Fibroblast of mammary gland (primary cell): ENCODE results near the gene CYP24A1.

Source experiments
- DNase-seq: peaks from one replicate; pipeline ENCODE4 v3.0.0-alpha.2; 2010; ENCODE audit warnings: low read depth
- H3K4me3 ChIP-seq: 2 replicates; pipeline ENCODE4 v1.5.1; 2011; ENCODE audit warnings: low read depth, mild to moderate bottlenecking, low read length, moderate library complexity; ENCODE audit not compliant: control insufficient read depth
- TF ChIP-seq, protein P1 (sequence below): conservative IDR thresholded peaks from 2 replicates; pipeline ENCODE4 v1.5.1; 2011; ENCODE audit warnings: low read depth, low read length, inconsistent platforms; ENCODE audit not compliant: control insufficient read depth, insufficient read depth

The CYP24A1 gene

GRCh38 chr20:54119744-54120143 lies 54.0 kb downstream of the CYP24A1 start:
- H3K4me3 ChIP-seq = no peak overlapping the region
- no peak for DNase-seq
- TF ChIP-seq, protein P1, sequence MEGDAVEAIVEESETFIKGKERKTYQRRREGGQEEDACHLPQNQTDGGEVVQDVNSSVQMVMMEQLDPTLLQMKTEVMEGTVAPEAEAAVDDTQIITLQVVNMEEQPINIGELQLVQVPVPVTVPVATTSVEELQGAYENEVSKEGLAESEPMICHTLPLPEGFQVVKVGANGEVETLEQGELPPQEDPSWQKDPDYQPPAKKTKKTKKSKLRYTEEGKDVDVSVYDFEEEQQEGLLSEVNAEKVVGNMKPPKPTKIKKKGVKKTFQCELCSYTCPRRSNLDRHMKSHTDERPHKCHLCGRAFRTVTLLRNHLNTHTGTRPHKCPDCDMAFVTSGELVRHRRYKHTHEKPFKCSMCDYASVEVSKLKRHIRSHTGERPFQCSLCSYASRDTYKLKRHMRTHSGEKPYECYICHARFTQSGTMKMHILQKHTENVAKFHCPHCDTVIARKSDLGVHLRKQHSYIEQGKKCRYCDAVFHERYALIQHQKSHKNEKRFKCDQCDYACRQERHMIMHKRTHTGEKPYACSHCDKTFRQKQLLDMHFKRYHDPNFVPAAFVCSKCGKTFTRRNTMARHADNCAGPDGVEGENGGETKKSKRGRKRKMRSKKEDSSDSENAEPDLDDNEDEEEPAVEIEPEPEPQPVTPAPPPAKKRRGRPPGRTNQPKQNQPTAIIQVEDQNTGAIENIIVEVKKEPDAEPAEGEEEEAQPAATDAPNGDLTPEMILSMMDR = no peak

GRCh38 chr20:54118220-54119001 lies 55.4 kb downstream of the CYP24A1 start:
- H3K4me3 ChIP-seq = no peak overlapping the region
- TF ChIP-seq, protein P1 = no peak
- no peak for DNase-seq

DNA sequence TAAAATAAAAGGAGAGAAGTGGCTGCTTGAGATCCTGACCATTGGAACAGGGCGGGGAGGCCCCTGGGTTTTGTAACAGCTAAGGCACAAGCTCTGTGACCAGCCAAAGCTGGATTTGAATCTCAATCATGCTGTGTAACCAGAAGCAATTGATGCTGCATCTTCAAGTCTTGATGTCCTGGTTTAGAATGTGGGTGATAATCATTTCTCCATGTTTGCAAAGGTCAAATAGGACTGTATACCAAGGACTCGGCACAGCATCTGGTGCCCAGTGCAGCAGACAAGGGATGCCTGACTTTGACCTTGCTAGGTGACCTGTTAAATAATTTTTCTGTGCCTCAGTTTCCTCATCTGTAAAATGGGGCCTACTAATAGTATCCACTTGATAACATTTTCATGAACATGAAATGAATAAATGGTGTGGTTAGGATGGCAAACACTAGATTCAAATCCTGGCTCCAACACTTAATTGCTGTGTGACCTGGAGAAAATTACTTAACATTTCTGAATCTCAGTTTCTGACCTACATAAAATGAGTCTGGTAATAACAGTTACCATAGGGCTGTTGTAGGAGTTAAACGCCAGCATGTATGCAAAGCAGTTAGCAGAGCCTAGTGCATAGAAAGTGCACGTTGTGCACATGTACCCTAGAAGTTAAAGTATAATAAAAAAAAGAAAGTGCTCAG lies 57.1 kb downstream of the CYP24A1 start:
- no peak for DNase-seq
- H3K4me3 ChIP-seq = no peak overlapping the region
- TF ChIP-seq, protein P1 = no peak

DNA sequence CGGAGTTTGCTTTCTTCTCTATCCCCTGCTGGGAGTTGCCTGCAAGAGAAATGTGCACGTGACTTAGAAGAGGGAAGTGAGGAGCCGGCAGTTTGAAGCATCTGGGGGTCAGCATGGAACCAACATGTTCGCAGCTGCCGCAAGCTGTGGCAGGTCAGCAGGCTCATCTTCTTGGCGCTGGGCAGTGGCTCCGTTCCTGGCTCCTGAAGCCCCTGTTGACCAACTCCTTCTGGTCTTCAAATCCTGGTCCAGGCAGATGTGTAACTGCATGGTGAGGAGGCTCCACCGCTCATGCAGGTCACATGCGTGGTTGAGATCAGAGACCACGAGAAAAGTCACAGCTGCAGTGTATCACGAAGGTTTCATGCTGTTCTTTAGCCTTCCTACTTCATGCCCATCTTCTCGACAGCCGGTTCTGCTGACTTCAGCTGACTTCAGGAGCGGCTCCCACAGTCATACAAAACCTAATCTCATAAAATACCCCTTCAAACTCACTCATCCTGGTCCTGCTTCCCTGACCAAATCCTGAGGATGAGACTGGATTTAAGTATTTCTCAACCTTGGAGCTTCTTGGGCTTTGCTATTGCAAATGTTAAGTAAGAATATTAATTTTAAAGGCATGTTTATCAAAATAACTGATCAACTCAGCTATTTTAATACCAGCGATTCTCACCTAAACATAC lies 58.5 kb downstream of the CYP24A1 start:
- DNase-seq = peak; percentile 45
- H3K4me3 ChIP-seq = no peak overlapping the region
- TF ChIP-seq, protein P1 = no peak

GRCh38 chr20:54114109-54114508 lies 59.7 kb downstream of the CYP24A1 start:
- no peak for DNase-seq
- TF ChIP-seq, protein P1 = no peak

GRCh38 chr20:54113566-54113965 lies 60.2 kb downstream of the CYP24A1 start:
- no peak for DNase-seq
- TF ChIP-seq, protein P1 = no peak
- no peak overlapping the region for H3K4me3 ChIP-seq

More at GRCh38 chr20:54114109-54114508, 59.7 kb downstream of the CYP24A1 start:
- H3K4me3 ChIP-seq = no peak overlapping the region
